Bronchial epithelial cell (primary cell): Measurements from ENCODE around the gene SUN1. TPM values are rescaled to one million over a fixed set of nuclear protein-coding genes. Genes with fewer than 3 reads are reported as not detected.

ENCODE experiments used
- DNase-seq: peaks from one replicate; pipeline ENCODE4 v3.0.0-alpha.2; 2010; ENCODE audit warnings: low read depth
- FAIRE-seq: peaks from 2 replicates; lab custom pipeline; 2011; peaks lifted over from hg19 to GRCh38; lab: Jason Lieb, UNC
- H3K27me3 ChIP-seq: 2 replicates; pipeline ENCODE4 v1.5.1; 2011; ENCODE audit warnings: low read length; ENCODE audit not compliant: control insufficient read depth, insufficient read depth
- H3K36me3 ChIP-seq: 2 replicates; pipeline ENCODE4 v1.5.1; 2011; ENCODE audit warnings: low read length; ENCODE audit not compliant: control insufficient read depth, insufficient read depth
- H3K4me3 ChIP-seq: 2 replicates; pipeline ENCODE4 v1.5.1; 2011; ENCODE audit warnings: mild to moderate bottlenecking, low read depth, low read length, control low read depth
- total RNA-seq: library from RNA; depleted of rRNA; stranded (reverse); fragments of >200 nt; gene quantifications from 2 replicates; pipeline ENCODE4 v1.2.1, GENCODE V29; 2014
- TF ChIP-seq, protein P1 (sequence below): IDR thresholded peaks from 2 replicates; pipeline ENCODE4 v1.5.1; 2011; ENCODE audit warnings: mild to moderate bottlenecking, moderate library complexity, low read length, control low read depth, inconsistent platforms; ENCODE audit not compliant: insufficient read depth, severe bottlenecking

The SUN1 gene, protein sequence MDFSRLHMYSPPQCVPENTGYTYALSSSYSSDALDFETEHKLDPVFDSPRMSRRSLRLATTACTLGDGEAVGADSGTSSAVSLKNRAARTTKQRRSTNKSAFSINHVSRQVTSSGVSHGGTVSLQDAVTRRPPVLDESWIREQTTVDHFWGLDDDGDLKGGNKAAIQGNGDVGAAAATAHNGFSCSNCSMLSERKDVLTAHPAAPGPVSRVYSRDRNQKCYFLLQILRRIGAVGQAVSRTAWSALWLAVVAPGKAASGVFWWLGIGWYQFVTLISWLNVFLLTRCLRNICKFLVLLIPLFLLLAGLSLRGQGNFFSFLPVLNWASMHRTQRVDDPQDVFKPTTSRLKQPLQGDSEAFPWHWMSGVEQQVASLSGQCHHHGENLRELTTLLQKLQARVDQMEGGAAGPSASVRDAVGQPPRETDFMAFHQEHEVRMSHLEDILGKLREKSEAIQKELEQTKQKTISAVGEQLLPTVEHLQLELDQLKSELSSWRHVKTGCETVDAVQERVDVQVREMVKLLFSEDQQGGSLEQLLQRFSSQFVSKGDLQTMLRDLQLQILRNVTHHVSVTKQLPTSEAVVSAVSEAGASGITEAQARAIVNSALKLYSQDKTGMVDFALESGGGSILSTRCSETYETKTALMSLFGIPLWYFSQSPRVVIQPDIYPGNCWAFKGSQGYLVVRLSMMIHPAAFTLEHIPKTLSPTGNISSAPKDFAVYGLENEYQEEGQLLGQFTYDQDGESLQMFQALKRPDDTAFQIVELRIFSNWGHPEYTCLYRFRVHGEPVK
- total RNA-seq, result 168 and 176 TPM in 2 replicates

DNA sequence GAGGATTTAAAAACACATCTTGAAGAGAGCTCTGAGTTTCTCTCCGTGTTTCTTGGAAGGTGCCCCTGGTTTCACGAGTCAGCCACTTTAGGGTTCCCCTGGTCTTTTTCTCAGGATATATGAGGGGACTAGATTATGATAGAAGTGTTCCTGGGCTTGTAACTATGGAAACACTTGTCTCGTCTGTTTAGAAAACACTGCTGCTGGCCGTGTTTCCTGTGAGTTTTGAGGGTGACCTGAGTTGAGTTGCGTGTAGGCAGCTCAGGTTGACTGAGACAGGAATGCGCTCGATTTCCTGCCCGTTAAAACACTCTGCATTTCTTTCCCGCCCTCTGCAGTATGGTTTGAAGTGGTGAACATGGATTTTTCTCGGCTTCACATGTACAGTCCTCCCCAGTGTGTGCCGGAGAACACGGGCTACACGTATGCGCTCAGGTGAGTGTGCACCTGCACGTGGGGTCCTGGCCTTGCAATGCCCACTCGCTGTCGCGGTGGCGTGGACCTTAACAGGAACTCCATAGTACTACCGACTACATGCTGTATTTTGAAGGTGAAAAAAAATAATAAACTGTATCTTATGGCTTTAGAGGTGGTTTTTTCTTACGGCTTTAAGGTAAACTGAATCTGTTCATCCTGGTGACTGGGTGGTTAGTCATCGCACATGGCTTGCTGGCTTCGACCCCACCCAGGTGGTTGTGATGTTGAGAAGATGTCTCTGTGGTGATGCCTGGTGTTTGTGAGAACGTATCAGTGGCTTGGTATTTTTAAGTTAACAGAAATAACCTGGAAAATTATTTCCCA lies at the start of gene SUN1:
TSS of gene SUN1 (plus strand) at position 310 of the 801 bp plus-strand sequence. CDS start at position 359, 49 bp downstream.
- TF ChIP-seq, protein P1, sequence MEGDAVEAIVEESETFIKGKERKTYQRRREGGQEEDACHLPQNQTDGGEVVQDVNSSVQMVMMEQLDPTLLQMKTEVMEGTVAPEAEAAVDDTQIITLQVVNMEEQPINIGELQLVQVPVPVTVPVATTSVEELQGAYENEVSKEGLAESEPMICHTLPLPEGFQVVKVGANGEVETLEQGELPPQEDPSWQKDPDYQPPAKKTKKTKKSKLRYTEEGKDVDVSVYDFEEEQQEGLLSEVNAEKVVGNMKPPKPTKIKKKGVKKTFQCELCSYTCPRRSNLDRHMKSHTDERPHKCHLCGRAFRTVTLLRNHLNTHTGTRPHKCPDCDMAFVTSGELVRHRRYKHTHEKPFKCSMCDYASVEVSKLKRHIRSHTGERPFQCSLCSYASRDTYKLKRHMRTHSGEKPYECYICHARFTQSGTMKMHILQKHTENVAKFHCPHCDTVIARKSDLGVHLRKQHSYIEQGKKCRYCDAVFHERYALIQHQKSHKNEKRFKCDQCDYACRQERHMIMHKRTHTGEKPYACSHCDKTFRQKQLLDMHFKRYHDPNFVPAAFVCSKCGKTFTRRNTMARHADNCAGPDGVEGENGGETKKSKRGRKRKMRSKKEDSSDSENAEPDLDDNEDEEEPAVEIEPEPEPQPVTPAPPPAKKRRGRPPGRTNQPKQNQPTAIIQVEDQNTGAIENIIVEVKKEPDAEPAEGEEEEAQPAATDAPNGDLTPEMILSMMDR, result no peak

DNA sequence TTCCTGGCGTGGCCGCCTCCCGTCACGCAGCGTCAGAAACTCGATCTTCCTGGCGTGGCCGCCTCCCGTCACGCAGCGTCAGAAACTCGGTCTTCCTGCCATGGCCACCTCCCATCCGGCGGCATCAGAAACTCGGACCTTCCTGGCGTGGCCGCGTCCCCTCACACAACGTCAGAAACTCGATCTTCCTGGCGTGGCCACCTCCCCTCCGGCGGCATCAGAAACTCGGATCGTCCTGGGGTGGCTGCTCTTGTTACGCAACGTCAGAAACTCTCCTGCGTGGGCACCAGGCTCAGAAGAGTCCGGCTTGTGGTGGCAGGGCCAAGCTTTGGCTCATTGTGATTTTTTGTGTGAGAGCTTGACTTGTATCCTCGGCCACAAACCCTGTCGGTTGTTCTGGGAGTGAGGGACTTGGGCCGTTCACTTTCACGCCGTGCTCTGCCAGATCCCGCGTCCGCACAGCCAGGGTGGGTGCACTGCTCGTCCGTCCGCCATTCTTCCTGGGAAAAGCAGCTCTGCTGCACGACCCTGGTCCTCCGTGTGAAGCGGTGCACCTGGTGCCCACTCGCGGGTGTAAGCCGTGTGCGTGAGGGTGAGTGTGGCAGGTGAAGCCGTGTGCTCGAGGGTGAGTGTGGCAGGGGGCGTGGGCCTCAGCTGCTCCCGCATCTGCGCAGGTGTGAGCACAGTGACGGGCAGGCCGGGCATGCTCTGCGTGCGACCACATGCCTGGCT lies 49.4 kb upstream of the SUN1 start:
- TF ChIP-seq, protein P1, result no peak
- peak; percentile 47 for FAIRE-seq
- peaks cover 25% of the 10 kb centered on the region for H3K36me3 ChIP-seq

More for the DNA sequence above, at the start of gene SUN1:
- no peaks in the 10 kb centered on the region for H3K27me3 ChIP-seq
- FAIRE-seq, result peak; percentile 18
- peak; percentile 98 for DNase-seq
- H3K4me3 ChIP-seq, result no peak within 1 kb of the TSS
- H3K36me3 ChIP-seq, result peaks cover 6% of the 10 kb centered on the region

DNA sequence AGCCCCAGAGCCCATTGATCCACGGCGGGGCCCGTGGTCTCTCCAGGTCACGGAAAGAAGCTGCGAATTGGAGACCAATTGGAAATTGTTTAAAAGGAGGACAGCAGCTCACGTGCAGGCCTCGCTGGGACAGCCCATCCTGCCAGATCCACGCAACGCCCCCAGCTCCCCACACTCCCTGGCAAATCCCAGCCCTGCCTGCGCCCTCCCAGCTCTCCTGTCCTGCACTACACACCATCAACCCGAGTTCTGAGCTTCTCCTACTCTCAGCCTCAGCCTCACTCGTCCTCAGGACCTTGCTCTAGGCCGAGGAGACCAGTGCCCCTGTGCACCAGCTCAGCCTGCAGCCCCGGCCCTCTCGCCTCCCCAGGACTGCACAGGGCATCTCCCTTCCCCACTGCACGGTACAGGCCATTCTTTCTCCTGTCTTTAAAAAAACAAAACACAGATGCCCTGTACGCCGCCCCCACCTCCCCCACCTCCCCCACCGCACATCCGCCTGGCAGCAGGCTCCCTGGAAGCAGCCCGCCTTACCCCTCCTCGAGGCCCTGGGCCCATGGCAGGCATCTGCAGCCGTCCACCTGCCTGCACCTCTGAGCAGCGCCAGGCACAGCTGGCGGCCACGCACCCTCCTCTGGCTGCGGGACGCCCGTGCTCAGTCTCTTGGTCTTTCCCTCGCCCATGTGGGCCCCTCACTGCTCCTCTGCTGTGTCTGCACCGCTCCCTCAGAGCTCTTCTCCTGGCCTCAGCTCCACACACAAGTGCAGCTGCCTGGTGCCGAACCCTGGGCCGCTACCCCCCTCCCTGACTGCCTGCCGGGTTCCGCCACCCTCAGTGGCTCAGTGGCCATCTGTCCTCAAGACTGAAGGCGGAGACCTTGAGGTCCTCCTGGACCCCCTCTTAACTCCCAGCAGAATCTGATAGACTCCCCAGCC lies 48.5 kb upstream of the SUN1 start:
- no peak overlapping the region for H3K4me3 ChIP-seq
- H3K36me3 ChIP-seq, result peaks cover 22% of the 10 kb centered on the region
- FAIRE-seq, result no peak
- TF ChIP-seq, protein P1, result no peak
- no peaks in the 10 kb centered on the region for H3K27me3 ChIP-seq
- no peak for DNase-seq

More for the DNA sequence above, 49.4 kb upstream of the SUN1 start:
- no peak for DNase-seq
- H3K27me3 ChIP-seq, result no peaks in the 10 kb centered on the region
- no peak overlapping the region for H3K4me3 ChIP-seq

DNA sequence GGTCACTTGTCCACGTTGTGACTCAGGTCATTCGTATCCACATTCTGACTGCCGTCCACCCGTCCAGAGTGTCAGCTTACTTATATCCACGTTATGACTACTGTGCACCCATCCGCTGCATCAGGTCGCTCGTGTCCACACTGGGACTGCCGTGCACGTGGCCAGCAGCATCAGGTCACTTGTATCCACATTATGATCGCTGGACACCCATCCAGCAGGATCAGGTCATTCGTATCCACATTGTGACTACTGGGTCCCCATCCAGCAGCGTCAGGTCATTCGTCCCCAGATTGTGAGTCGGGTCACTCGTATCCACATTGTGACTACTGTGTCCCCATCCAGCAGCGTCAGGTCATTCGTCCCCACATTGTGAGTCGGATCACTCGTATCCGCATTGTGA lies 47.3 kb upstream of the SUN1 start:
- DNase-seq, result no peak
- Histone ChIP-seq H3K36me3 (peaks cover 18% of the 10 kb centered on the region), H3K4me3 (no peak overlapping the region), H3K27me3 (no peaks in the 10 kb centered on the region)
- FAIRE-seq, result peak; percentile 97
- TF ChIP-seq, protein P1, result no peak
